ENCODE measurements around the gene GLUD1. TPM values are rescaled to one million over a fixed set of nuclear protein-coding genes. Genes with fewer than 3 reads are reported as not detected.

Gene GLUD1
- total RNA-seq, 2 experiments from 2014 or later, result 98.5 to 109 TPM

- TF ChIP-seq, protein P1, sequence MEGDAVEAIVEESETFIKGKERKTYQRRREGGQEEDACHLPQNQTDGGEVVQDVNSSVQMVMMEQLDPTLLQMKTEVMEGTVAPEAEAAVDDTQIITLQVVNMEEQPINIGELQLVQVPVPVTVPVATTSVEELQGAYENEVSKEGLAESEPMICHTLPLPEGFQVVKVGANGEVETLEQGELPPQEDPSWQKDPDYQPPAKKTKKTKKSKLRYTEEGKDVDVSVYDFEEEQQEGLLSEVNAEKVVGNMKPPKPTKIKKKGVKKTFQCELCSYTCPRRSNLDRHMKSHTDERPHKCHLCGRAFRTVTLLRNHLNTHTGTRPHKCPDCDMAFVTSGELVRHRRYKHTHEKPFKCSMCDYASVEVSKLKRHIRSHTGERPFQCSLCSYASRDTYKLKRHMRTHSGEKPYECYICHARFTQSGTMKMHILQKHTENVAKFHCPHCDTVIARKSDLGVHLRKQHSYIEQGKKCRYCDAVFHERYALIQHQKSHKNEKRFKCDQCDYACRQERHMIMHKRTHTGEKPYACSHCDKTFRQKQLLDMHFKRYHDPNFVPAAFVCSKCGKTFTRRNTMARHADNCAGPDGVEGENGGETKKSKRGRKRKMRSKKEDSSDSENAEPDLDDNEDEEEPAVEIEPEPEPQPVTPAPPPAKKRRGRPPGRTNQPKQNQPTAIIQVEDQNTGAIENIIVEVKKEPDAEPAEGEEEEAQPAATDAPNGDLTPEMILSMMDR (conservative IDR thresholded peaks at IDR 0.05; ENCODE audit: low read length), result no peak
- TF ChIP-seq EZH2phosphoT487 (IDR thresholded peaks at IDR 0.05; ENCODE audit: borderline replicate concordance, low read depth, low read length), result no peak
- Histone ChIP-seq H2AFZ (ENCODE audit: low read length) (no peak overlapping the region), H4K20me1 (ENCODE audit: insufficient read depth, low read length) (no peaks in the 10 kb centered on the region), H3K27ac (ENCODE audit: low read depth, low read length, poor library complexity, severe bottlenecking) (no peak overlapping the region), H3K4me2 (ENCODE audit: low read length) (no peak overlapping the region), H3K4me3 (ENCODE audit: low read depth, low read length, poor library complexity, severe bottlenecking) (no peak overlapping the region), H3K79me2 (ENCODE audit: insufficient read depth, low read depth, low read length) (no peaks in the 10 kb centered on the region), H3K9me3 (ENCODE audit: low read length) (no peaks in the 10 kb centered on the region), H3K4me1 (ENCODE audit: insufficient read depth, low read length, poor library complexity, severe bottlenecking) (no peaks in the 10 kb centered on the region), H3K9me2 (ENCODE audit: insufficient read depth, low read length) (no peaks in the 10 kb centered on the region), H3K36me3 (ENCODE audit: insufficient read depth, low read length) (peaks cover 77% of the 10 kb centered on the region)
- intact Hi-C loops (cut with micrococcal nuclease; ENCODE audit: unreplicated experiment), result no loop called here
- POLR2A ChIA-PET, result interaction anchor here (0.6 to 1.0 kb wide), 3 partner anchors 11 to 583 kb away, joined by 3 to 5 read pairs (median 5); no protein-coding TSS in a partner anchor
- CTCF ChIA-PET (ENCODE audit: unreplicated experiment), result no interaction called here
- no peak for DNase-seq (ENCODE audit: low spot score)
- BruUV-seq (replicated peaks), result no TSS peak
Measured at GRCh38 chr10:87068281-87068680, 26.4 kb downstream of the GLUD1 start.

- Histone ChIP-seq H3K79me2 (ENCODE audit: insufficient read depth, low read depth, low read length) (no peaks in the 10 kb centered on the region), H3K9me3 (ENCODE audit: low read length) (no peaks in the 10 kb centered on the region), H4K20me1 (ENCODE audit: insufficient read depth, low read length) (no peaks in the 10 kb centered on the region), H2AFZ (ENCODE audit: low read length) (no peak overlapping the region), H3K36me3 (ENCODE audit: insufficient read depth, low read length) (peaks cover 75% of the 10 kb centered on the region), H3K4me3 (ENCODE audit: low read depth, low read length, poor library complexity, severe bottlenecking) (no peak overlapping the region), H3K4me1 (ENCODE audit: insufficient read depth, low read length, poor library complexity, severe bottlenecking) (no peaks in the 10 kb centered on the region), H3K9me2 (ENCODE audit: insufficient read depth, low read length) (no peaks in the 10 kb centered on the region), H3K4me2 (ENCODE audit: low read length) (no peak overlapping the region), H3K27ac (ENCODE audit: low read depth, low read length, poor library complexity, severe bottlenecking) (no peak overlapping the region)
- no peak for DNase-seq (ENCODE audit: low spot score)
- POLR2A ChIA-PET, result interaction anchor here (1.5 kb wide), 1 partner anchor 26 kb away, joined by 6 read pairs; no protein-coding TSS in a partner anchor
- CTCF ChIA-PET (ENCODE audit: unreplicated experiment), result no interaction called here
- no peak for TF ChIP-seq EZH2phosphoT487 (IDR thresholded peaks at IDR 0.05; ENCODE audit: borderline replicate concordance, low read depth, low read length)
- TF ChIP-seq, protein P1 (conservative IDR thresholded peaks at IDR 0.05; ENCODE audit: low read length), result no peak
- intact Hi-C loops (cut with micrococcal nuclease; ENCODE audit: unreplicated experiment), result no loop called here
- no TSS peak for BruUV-seq (replicated peaks)
Measured at GRCh38 chr10:87066865-87067264, 27.8 kb downstream of the GLUD1 start.

- CTCF ChIA-PET (ENCODE audit: unreplicated experiment), result no interaction called here
- BruUV-seq (replicated peaks), result no TSS peak
Measured at GRCh38 chr10:87066178-87066577, 28.5 kb downstream of the GLUD1 start.

More at GRCh38 chr10:87066178-87066577, 28.5 kb downstream of the GLUD1 start:
- no peak overlapping the region for H3K4me2 ChIP-seq (ENCODE audit: low read length)
- POLR2A ChIA-PET, result interaction anchor here (1.5 kb wide), 1 partner anchor 26 kb away, joined by 6 read pairs; no protein-coding TSS in a partner anchor
- no peaks in the 10 kb centered on the region for H3K79me2 ChIP-seq (ENCODE audit: insufficient read depth, low read depth, low read length)
- no peaks in the 10 kb centered on the region for H3K9me3 ChIP-seq (ENCODE audit: low read length)
- H3K4me3 ChIP-seq (ENCODE audit: low read depth, low read length, poor library complexity, severe bottlenecking), result no peak overlapping the region
- no peaks in the 10 kb centered on the region for H3K9me2 ChIP-seq (ENCODE audit: insufficient read depth, low read length)
- H3K36me3 ChIP-seq (ENCODE audit: insufficient read depth, low read length), result peaks cover 77% of the 10 kb centered on the region
- intact Hi-C loops (cut with micrococcal nuclease; ENCODE audit: unreplicated experiment), result no loop called here
- DNase-seq (ENCODE audit: low spot score), result no peak
- no peaks in the 10 kb centered on the region for H3K4me1 ChIP-seq (ENCODE audit: insufficient read depth, low read length, poor library complexity, severe bottlenecking)
- no peak overlapping the region for H3K27ac ChIP-seq (ENCODE audit: low read depth, low read length, poor library complexity, severe bottlenecking)
- no peaks in the 10 kb centered on the region for H4K20me1 ChIP-seq (ENCODE audit: insufficient read depth, low read length)
- H2AFZ ChIP-seq (ENCODE audit: low read length), result no peak overlapping the region
- no peak for TF ChIP-seq EZH2phosphoT487 (IDR thresholded peaks at IDR 0.05; ENCODE audit: borderline replicate concordance, low read depth, low read length)
- TF ChIP-seq, protein P1 (conservative IDR thresholded peaks at IDR 0.05; ENCODE audit: low read length), result no peak
